Fibroblast of the conjunctiva (primary cell): ENCODE results near the gene FGFBP1.

Experiments
- DNase-seq: peaks from one replicate; pipeline ENCODE4 v3.0.0-alpha.2; 2010; ENCODE audit warnings: low read depth

The FGFBP1 gene

GRCh38 chr4:15912961-15913630 lies 25.4 kb downstream of the FGFBP1 start:
- no peak for DNase-seq

- no peak for DNase-seq
These were observed 26.3 kb downstream of the FGFBP1 start for GRCh38 chr4:15912236-15912635.

DNA sequence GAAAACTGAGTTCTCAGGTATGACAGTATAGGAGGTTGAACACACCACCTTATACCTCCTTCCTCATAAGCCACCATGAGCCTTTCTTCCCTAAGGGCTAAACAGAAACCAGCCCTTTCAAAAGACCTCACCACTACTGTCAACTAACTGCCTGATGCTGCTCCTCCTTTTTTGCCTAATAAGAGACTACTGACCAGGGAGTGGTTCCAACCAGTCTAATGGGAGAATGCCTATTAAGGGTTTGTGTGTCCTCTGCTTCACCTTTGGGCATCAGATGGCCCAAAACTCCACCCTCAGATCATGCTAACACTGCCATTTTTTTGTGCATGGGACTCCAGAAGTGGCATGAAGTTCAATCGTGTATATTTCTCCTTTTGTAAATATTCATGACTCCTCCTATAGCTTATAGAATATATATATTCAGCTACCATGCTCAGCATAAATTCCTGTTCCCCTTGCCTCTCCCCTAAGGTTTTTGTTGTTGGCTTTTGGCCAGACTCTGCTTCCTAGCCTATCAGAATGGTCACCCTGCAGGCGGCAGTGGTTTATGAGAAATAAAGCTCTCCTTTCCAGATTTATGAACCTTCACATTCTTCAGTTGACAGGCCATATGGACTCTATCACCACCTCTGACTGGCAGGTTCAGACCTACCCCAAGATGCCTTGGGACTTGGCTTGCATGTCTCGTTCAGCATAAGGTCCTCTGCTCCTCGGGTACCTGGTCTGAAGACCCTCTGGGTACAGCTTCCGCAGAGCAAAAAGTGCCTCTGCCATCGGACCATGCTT lies 28.2 kb downstream of the FGFBP1 start:
- no peak for DNase-seq

DNA sequence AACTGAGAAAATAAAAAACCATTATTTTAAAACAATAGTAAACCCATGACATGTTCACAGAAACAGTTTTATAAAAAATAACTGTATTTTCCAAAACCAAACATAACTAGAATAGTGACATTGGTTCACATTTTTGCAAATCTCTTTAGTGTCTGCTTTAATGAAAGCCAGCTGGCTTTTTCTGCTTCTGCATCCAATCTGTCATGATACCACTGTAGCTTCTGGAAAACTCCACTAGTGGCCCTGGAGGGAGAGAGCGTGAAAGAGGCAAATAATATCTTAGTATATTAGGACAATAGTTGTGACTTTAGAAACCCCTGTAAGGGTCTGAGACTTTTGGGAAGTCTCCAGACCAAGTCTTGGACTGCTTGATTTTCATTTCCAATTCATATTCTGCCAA lies 31.1 kb downstream of the FGFBP1 start:
- DNase-seq: no peak

- DNase-seq: no peak
These were observed 32.5 kb downstream of the FGFBP1 start for GRCh38 chr4:15906020-15906443.

DNA sequence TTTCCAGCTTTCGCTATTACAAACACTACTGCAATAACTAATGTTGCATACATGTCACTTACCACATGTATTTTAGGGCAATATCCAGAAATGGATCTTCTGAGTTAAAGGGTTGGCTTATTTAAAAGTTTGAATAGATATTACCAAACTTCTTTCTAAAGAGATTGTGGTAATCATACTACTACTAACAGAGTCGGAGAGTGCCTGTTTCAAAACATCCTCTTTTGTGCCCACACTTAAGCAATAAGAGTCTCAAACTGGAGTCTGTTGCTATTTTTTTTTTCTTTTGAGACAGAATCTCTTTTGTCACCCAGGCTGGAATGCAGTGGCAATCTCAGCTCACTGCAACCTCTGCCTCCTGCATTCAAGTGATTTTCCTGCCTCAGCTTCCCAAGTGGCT lies 35.8 kb downstream of the FGFBP1 start:
- no peak for DNase-seq

GRCh38 chr4:15901998-15902397 lies 36.5 kb downstream of the FGFBP1 start:
- DNase-seq: no peak

DNA sequence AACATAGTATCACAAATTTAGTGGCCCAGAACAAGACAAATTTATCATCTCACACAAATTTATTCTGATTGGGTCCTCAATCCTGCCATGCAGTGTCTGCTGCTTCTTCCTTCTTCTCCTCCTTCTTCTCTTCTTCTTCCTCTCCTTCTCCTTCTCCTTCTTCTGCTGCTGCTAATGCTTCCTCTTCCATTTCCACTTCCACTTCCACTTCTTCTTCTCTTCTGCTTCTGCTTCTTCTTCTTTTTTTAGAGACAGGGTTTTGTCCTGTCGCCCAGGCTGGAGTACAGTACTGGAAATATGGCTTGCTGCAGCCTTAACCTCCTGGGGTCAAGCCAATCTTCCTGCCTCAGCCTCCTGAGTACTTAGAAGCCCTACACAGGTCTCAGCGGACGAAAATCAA lies 37.5 kb downstream of the FGFBP1 start:
- DNase-seq: no peak

GRCh38 chr4:15899511-15899910 lies 39.0 kb downstream of the FGFBP1 start:
- no peak for DNase-seq

- no peak for DNase-seq
These were observed 39.6 kb downstream of the FGFBP1 start for GRCh38 chr4:15898902-15899301.

DNA sequence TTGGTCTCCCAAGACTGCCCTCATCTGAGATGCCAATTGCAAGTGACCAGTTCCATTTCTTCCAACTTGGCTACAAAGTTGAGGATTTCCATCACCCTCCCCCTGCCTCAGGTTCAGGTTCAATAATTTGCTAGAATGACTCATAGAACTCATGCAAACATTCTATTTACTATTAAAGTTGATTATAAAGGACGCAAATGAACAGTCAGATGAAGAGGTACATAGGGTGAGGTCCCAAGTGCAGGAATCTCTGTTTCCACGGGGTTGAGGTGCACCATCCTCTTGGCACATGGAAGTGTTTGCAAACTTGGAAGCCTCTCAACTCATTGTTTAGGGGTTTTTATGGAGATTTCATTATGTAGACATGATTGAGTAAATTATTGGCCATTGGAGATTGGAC lies 41.0 kb downstream of the FGFBP1 start:
- DNase-seq: no peak

DNA sequence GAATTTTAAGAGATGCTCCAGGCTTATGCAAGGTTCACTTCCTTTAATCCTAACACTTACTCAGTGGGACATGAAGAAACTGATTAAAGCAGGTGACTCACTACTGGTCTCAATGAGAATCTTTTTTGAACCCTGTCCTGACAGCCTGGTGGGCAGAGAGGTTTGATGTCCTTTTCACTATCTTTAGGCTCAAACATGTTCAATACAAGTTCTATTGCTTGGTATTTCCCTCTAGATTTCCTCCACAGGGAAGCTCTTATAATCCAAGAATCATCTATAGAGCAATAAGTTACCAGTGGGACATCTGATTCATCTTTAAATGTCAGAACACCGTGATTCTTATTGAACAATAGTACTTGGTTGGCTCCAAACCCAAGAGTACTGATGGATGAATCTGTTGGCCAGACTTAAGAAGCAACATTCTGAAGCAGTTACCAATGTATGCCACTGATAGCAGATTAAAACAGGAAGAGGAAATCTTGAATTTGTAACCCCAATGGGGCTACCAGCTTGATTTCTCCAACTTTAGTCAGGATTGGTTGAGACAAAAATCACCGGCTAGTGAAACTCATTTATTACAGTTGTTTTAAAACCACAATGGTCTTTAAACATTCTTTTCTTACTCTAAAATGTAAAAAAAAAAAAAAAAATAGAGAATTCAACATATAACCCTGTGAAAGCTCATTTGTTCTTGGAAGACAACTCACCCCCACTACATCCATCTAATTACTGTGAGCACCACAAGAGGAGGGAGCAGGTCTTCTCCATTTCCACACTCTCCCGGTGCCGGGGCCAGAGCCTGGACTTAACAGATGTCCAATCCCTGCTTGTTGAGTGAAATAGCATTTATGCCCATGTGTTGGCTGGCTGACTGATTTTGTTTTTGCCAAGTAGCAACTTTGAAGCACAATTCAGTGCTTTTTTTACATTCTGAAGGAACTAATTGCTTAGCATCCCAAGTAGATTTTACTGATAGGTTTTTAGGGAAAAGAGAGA lies 43.3 kb downstream of the FGFBP1 start:
- no peak for DNase-seq

DNA sequence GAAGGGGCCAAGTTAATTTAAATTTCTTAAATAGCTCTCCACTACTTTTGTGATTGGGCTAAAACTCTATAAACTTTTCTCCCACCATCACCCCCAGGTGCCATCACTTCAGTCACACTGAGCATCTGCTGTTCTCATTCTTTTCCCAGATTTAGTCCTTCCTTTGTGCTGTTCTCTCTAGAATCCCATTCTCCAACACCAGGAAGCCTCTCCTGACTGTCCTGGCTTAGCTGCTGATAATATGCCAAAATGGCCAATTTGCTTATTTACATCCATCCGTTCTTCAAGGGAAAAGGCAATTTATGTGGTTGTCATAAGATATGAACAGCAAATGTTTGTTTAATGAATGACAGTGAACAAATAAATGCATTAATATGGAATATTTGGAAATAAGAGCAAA lies 44.1 kb downstream of the FGFBP1 start:
- DNase-seq: no peak

- peak; percentile 93 for DNase-seq
These were observed 44.6 kb downstream of the FGFBP1 start for GRCh38 chr4:15893962-15894361.

DNA sequence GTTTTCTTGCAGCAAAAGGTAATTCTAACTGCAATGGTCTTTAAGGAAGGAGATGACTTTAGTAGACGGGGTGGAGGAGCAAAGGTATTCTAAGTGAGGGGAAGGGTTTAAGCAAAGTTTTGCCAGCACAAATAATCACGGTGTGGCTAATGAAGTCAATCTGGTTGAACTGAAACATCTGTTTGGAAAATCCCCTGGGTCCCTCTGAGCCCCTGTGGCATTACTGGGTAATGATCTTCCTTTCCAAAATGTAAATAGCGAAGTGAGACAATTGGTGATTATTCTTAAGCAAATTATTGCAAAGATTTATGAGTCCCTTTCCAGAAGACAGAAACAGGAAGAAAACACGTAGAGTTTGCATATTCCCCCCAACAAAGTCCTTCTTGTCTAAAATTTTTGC lies 47.2 kb downstream of the FGFBP1 start:
- DNase-seq: no peak

- no peak for DNase-seq
These were observed 48.2 kb downstream of the FGFBP1 start for GRCh38 chr4:15890246-15890829.

DNA sequence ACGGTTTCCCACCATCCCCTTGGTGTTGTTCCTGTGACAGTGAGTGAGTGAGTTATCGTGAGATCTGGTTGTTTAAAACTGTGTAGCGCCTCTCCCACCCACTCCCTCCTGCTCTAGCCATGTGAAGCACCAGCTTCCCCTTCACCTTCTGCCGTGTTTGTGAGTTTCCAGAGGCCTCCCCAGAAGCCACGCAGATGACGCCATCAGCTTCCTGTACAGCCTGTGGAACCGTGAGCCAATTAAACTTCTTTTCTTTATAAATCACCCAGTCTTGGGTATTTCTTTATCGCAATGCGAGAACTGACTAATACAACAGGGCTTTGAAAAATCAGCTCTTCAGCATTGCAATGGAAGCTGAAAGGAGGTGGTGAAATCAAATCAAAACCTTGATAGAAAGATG lies 50.0 kb downstream of the FGFBP1 start:
- DNase-seq: no peak
